Tibial nerve (tissue), 4 donors: ENCODE results near the gene SNX32.

Experiments used
- CTCF ChIP-seq, 5 experiments: fragments of 200-600 bp in 3 of 5; fragments of 450-650 bp in 2 of 5; sonication (generic) in 3 of 5; IDR thresholded peaks; one replicate each; pipeline ENCODE4 v1.5.1; 2016 to 2019; ENCODE audit warnings: antibody characterized with exemption in 5 of 5, mild to moderate bottlenecking in 3 of 5, moderate library complexity in 2 of 5
- EP300 ChIP-seq, 2 donors: sonication (generic); formaldehyde crosslinking; IDR thresholded peaks; one replicate each; pipeline ENCODE4 v1.6.1; 2017; ENCODE audit warnings: antibody characterized with exemption in 2 of 2, mild to moderate bottlenecking in 1 of 2
- POLR2A ChIP-seq, 2 donors: fragments of 450-650 bp; IDR thresholded peaks; one replicate each; pipeline ENCODE4 v1.6.1; 2017; ENCODE audit warnings: antibody characterized with exemption in 2 of 2, mild to moderate bottlenecking in 2 of 2, moderate library complexity in 2 of 2

GRCh38 chr11:65817312-65817834 lies 16.4 kb upstream of the SNX32 start:
- TF ChIP-seq CTCF (IDR thresholded peaks at IDR 0.05) (no peak), EP300 (IDR thresholded peaks at IDR 0.05) (no peak), POLR2A (IDR thresholded peaks at IDR 0.05) (no peak)
